ENCODE measurements around the gene APOB. TPM values are rescaled to one million over a fixed set of nuclear protein-coding genes. Genes with fewer than 3 reads are reported as not detected.

The APOB gene
- total RNA-seq, 1 donor from 2014 or later, result 0.20 TPM

DNA sequence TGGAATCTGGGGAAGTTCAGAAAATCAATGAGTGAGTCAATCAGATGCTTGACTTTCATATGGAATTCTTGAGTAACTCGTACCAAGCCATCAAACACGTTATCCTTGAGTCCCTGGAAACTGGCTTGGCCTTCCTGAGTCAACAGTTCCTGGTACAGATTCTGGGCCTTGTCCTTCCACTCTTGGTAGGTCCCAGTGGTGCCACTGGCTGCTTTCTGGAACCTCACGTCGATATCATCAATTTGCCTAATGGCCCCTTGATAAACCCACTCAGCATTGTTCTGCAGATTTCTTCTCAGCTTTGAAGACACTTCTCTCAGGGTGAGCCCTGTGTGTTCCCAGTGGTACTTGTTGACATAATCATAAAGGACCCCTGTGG is 41.1 kb downstream of the APOB start:
- ATAC-seq, result no peak

DNA sequence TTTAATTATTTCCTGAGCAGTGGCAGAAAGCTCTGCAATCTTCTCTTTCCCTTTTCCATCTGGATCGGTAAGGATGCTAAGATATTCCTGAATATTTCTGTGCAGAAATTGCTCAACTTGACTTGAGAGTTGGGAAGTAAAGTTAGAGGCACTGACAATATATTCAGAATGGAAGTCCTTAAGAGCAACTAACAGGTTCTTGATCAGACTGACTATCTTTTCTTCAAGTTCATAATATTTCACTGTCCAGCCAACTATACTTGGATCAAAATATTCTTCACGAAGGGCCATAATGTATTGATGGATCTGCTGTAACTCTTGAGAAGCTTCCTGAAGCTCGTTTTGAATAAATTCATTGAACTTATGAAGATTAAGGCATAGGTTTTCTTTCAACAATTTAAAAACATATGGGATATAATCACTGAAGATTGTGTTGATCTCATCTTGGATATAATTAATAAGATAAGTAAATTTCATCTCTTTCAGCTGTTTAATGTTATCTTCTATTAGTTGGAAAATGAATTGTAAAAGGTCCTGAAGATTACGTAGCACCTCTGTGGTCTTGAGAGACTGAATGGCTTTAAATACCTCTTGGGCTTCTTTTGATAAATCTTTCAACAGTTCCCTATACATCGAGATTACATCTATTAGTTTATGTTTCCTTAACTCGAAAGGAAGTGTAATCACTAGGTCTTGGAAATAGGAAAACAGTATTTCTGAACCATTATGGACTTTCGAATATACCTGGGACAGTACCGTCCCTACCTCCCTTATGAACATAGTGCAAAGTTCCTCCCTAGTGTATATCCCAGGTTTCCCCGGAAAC is 41.7 kb downstream of the APOB start:
- no peak for ATAC-seq

DNA sequence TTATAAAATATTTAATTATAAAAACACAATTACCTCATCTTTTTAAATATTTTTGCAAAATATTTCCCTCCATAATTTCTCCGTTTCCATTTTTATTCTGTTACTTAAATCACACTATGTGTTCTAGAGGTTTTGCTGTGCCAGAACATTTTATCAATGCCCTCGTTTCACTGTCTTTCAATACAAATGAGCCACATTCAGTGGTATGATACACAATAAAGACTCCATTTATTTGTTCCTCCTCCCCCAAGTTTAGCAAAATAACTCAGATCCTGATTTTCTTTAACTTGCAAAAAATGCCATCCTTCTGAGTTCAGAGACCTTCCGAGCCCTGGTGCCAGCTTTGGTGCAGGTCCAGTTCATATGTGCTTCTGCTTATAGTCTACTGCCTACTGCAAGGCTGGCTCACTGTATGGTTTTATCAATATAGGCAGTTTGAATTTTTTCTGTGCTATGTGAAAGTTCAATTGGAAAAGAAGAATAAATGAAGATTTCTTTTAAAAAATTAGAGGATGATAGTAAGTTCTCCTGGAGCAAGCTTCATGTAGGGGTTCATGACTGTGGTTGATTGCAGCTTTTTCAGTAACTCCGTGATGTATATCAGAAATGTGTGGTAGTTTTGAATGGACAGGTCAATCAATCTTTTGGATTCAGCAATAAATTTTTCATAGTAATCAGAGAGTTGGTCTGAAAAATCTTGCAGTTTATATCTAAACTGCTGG is 42.5 kb downstream of the APOB start:
- ATAC-seq, result no peak

DNA sequence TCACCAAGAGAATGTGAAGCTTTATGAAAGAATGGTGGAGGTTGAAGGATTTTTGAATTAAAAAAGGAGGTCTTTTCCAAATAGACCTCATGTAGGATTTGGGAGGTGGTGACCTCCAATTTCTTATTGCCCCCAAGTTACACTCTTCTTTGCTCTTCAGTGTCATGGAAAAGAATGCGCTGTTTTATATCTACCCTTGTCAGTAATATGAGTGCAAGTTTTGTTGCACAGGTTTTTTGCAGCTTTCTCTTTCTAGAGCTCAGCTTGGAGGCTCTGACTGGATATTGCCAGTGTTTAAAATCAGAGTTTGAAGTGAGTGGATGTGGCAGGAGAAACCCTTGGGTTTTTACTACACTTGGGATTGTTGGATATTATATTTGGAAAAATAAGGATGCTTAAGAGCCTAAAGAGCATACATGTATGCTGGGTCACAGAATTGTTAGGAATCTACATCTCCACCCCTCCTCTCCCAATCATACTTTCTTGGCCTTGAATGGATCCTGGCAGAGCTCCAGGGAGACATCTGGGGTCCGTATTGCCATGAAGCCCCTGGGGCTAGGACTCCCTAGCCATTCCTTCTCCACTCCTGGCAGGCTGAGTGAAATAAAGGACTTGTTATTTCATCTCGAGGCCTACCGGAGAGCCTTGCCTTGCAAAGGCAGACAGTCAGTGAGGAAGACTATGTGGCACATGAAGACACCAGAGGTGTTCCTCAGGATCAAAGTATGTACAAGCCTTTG is 43.8 kb downstream of the APOB start:
- ATAC-seq, result no peak

DNA sequence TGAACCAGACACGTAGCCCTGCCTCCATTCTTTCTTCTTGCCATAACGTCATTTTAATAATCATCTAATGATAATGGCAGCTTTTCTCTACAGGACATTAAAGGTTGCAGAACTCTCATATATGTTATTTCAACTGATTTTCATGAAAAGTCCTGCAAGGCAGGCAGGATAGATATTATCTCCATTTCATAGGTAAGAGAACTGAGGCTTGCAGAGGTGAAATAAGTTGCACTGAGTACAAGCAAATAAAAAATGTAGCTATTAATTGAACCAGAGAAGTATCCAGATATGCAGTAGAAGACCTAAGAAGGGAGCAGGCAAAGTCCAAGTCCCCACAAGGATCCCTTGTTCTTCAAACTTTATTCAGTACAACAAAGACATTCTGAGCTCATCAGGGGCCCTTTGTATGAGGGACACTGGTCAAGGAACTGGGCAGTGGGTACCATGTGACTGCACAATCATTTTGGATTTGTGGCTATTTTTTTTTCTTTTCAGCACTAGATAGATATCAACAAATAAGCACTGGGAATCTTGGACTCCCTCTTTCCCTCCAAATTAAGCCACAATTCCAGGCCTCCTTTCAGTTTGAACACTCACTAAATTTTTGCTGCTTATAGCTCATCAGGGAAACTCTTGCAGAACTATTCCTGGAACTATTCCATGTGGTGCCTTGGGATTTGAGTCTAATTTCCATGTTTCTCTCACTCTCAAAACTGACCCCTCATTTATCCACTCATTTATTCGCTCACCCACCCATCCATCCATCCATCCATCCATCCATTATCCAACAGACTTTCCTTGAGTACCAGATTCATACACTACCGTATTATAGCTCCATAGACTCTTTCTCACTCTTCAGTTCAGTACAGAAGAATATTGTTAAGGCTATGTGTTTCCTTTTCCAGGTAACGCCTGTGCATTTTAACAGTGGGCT is 44.6 kb downstream of the APOB start:
- no peak for ATAC-seq

DNA sequence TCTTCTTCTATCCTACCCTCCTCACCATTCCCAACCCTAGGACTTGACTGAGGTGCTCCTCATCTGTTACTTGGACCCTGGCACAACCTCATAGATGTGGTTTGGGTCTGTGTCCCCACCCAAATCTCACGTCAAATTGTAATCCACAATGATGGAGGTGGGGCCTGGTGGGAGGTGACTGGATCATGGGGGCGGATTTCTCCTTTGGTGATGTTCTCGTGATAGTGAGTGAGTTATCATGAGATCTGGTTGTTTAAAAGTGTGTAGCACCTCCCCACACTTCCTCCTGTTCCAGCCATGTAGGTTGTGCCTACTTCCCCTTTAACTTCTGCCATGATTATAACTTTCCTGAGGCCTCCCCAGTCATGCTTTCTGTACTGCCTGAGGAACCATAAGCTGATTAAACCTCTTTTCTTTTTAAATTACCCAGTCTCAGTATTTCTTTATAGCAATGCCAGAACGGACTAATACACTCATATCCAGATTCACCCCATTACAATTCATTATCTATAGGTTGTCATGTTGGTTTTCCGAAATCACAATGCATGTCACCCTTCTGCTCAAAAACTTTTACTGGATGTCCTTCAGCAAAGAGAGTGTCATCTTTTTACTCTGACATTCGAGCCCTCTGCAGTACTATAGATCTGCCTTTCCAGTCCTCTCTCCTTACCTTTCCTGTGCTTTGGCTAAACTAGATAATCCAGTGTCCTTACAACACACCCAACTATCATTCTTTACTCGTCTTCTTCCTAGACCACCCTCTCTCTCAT is 45.7 kb downstream of the APOB start:
- no peak for ATAC-seq

DNA sequence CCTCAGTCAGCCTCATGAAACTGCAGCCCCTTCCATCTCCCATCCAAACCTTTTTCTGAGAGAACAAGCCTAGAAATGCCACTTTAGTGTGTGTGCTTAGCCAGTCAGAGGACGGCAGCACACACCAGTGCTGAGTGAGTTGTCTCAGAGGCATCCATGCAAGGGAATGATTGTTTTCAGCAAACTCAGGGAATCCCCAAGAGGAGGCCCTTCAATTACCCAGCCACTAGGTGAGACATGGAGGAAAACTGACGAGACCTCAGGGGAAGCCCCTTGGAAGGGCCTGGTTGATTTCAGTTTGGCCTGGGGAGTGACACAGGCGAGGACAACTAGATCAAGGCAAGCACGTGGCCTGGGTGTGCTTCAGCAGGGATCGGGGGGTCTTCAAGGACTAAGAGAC is 49.7 kb downstream of the APOB start:
- ATAC-seq, result no peak

DNA sequence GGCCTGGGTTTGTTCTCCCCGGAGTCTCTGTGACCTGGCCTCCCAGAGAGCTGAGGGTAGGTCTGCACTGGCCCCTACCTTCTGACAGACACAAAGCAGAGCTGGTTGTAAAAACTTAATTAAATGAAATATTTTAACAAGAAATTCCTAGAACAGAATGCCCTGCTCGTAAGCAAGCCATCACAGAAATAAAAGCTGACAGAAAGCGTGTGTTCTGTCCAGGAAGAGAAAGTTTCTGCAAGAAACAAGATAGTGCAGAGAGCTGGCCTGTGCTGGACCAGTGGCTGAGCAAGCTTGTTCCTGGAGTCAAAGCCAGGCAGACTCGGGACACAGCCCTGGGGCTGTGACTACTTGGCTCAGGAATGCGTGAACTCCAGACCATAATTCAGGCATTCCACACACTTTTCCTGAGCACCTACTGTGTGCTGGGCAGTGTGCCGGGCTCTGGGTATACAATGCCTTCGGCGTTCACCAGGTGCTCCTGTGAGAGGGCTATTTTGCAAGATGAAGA is 51.6 kb downstream of the APOB start:
- ATAC-seq, result peak; percentile 30

DNA sequence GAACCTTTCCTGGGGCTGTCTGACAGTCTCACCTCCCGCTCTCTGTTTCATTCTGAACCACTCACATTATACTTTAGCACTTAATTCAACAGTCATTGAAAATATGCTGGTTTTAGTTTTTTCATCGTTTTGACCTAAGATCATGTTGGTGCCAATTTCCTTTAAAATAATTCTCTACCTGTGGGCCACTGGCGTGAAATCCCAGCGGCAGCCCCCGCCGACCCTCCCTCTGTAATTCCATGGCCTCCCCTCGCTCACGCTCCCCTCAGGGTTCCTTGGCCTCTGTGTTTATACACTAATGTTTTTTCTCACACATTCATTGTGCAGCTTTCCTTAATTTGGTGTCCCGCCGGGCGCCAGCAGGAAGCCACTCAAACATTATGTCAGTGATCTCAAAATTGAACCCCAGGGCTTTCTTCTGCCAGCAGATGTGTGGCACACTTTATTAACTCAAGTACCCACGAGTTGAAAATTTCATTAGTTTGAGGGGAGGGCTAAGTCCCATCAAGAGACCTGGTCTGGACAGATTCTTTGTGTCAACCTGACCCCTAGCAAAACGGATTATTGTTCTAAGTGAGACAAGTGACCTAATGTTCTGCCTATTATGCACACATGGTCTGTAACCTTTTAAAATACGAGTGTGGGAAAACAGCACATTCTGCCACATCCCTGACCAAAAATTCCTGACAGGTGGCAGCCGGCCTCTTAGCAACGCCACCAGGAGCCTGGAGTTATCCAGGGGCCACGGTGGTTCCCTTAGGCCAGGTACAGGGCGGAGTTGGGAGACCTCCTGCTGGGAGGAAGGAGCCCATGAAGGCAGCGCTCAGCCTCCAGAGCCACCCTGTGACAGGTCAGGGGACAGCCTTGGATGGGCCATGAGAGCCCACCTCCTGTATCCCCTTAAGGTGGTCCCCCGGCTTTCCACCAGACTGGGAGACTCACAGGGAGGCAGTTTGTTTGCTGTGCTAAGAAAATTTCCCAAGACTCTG is 53.1 kb downstream of the APOB start:
- no peak for ATAC-seq

DNA sequence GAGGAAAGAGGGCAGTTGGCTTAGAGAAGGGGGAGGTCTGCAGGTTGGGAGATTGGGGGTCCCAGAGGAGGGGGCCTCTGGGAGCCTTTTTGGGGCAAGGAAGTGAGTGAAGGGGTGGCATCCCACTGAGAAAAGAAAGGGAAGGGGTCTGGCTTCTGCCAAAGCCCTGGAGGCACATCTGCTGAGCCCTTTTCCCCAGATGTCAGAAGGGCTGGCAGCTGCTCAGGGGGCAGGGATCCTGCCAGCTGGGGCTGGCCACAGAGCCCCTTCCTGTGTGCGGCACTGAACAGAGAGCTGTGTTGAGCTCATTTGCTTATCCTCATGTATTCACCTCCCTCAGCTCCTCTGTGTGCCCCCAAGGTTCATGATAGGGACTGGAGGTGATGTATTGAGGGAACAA is 54.5 kb downstream of the APOB start:
- ATAC-seq, result no peak

DNA sequence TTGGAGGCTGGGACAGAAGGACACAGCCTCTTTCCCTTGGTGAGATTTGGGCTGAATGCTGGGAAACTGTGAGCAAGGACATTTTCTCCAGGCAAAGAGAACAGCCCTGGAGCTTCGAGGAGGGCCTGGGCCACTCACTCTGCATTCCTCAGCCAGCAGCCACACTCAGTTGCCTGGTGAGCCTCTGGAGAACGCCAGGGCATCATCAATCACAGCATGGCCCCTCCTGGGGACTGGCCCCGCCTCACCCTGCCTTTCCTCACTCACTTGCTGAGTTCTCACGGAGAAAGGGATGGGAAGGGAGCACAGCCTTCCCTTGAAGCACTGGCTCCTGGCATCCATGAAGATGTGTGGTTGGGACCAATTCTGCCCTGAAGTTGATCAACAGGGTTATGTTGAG is 55.0 kb downstream of the APOB start:
- ATAC-seq, result no peak

DNA sequence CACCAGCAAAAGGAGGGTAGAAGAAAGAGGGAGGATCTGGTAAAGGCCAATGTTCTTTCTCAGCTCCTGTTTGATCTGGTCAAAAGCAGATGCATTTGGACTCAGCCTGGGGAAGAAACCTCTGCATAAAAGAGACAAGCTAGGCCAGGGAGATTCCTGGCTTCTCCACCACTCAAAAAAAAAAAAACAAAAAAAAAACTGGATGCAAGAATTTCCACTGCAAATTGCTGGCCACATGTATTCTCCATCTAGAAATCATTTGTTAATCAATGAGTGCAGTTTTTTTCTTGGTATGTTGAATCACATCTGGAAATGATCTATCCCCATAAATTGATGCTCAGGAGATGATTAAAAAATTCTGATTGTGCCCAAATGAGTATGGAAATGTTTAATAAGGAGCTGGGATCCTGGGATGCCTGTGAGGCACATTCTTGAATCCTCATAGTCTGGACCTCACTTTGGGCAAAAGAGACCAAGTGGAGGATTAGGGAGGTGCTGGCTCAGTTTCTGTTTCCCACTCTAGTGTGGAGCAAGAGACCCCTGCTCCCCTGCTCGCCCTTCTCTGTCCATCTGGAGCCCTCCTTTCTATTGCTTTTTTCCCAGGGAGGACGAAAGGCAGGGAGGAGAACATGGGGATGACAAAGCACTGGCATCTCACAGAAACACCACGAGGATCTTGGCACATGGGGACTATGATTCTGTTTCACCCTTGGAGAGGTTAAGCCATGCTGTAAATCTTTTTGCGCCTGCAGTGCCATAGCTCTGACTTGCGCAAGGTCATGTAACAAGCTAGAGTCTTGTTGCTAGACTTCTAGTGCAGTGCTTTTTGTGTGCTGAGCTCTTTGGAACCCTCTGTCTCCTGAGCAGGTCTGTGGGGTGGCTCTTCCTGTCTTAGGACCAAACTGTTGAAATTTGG is 57.6 kb downstream of the APOB start:
- ATAC-seq, result no peak

DNA sequence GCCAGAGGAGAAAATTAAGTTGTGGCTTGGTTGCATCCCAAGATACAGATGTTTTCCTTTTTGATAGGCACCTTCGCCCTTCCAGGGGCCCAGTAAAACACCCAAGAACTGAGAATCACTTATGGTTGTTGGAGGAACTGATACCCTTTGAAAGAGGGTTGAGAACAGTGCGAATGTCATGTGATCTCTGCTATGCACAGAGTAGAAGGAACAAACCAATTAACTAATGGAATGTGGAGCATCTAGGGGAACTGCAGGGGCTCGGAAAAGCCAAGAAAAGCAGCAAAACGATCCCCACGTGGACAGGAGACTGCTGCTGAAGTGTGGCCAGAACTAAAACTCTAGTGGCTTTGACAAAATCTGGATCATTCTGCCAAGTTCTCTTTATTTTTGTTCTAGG is 58.8 kb downstream of the APOB start:
- ATAC-seq, result no peak

DNA sequence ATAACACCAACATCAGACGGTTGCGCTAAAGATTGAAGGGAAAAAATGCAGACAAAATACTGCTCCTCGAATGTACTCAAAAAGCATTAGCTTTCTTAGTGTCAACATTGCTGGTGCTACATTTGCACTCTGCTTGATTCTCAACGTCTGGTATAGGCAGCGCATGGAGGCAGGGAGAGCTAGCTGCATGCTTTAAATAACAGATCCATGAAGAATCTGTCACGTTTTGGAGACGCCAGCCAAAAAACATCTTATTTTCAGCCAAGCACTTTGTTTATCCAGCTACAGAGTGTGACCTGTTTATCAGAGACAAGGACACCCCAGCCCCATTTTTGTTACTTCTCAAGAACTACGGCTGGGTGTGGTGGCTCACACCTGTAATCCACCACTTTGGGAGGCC is 59.5 kb downstream of the APOB start:
- no peak for ATAC-seq

DNA sequence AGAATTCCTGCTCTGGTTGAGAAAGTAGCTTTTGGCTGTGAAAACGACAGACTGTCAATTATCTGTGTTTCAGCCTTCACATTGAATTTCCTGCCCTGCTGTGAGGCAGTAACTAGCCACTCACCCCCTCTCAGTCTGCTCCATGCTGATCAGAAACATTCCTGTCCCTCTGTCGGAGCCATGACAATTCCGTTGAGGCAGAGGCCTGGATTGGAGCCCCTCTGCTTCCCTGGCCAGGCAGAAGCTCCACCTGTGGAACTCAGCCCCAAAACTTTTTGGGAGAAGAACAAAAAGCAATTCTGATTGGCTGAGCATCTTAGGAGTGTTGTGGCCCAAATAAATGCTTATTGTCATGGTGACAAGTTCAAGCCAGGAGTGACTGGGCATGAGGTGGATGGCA is 60.0 kb downstream of the APOB start:
- ATAC-seq, result no peak

DNA sequence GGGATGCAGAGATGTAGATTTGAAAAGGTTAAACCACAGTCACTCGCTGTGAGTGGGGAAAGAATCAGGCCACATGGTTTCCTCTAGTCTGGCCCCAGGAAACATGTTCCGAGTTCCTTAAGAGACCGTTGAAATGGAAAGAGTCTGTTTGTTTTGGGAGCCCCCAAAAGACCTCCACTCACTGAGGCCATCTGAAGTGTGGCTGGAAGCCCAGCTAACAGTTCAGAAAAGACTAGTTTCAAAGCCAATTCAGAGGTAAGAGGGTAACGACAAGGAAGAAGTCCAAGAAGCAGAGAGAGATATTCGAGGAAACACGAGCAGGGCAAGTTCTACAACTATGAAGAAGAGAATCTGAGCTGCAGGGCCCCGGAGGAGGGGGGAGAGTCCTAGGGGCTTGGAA is 61.0 kb downstream of the APOB start:
- no peak for ATAC-seq

DNA sequence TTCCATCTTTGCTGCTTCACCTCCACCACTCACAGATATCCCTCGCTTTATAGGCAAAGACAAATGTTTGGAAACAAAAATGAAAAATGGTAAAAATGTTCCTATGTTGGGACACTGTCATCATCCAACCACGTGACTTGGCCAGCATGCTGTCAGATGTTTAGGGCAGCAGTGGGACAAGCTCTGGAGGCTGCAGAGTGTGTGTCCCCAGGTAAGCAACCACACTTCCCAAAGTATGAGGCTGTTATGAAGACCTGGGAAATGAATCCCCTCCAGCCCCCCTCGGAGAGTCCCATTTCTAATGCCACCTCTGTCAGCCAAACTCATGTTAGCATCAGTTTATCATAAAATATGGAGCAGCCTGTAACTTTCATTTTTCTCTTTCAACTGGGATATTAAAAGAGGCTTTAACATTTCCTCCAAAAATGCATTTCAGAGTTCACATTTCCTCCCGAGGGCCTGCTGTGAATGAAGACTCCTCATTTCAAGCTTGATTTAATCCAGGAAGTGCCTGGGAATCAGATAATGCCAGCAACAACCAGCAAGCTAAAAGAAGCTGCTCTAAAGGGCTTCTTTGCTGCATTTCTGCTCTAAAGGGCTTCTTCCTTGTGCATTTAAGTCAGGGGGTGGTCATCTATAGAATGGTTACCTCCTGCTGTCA is 66.2 kb downstream of the APOB start:
- no peak for ATAC-seq

DNA sequence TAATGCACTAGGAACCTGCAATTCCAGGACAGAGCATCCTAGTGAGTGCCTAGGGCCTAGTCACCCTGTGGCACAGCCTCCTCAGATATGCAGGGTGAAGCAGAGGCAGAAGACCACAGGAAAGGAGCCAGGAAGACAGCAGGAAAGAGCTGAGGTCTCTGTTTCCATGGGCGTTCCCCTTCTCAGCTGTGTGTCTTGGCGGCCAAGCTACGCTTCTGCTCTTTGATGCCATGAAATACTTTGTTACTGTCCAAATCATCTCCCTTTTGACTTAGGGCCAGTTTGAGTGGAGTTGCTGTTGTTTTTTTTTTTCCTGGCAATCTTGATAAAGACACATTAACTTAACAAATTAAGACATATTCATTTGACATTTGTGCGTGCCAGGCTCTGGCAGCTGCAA is 67.3 kb downstream of the APOB start:
- ATAC-seq, result no peak
